Measurements from ENCODE around the gene MRPS12.

DNA sequence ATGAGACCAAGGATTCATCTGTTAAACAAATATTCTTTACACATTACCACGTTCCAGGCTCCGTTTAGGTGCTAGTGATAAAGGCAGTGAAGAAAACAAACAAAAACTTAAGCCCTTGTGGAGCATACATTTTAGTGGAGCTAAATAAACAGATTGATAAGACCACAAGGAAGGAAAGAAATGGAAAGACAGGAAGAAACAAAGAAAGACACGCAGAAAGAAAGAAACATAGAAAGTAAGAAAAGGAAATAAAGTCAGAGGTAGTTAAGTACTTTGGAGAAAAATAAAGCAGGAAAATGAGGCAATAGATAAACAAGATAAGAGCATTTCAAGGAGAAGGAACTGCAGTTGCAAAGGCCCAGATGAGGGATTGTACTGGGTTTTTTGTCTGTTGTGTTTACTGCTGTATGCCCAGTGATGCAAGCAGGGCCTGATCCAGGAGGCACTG lies 30.0 kb upstream of the MRPS12 start:
- TF ChIP-seq CTCF (IDR thresholded peaks at IDR 0.05; ENCODE audit: low read depth, low read length) (no peak), POLR2A (IDR thresholded peaks at IDR 0.05; ENCODE audit: extremely low read depth, insufficient read length) (no peak), MYC (IDR thresholded peaks at IDR 0.05; ENCODE audit: low read depth, low read length) (no peak)

Data from NB4 (cell line).